HG03135 (cell line): ENCODE data around the gene TOMM34.

Experiments used
- ATAC-seq: cut with Tn5 transposase; IDR thresholded peaks from one replicate; pipeline ENCODE4 v1.9.1; 2021; ENCODE audit warnings: mild to moderate bottlenecking, moderate library complexity; ENCODE audit not compliant: unreplicated experiment

The TOMM34 gene

DNA sequence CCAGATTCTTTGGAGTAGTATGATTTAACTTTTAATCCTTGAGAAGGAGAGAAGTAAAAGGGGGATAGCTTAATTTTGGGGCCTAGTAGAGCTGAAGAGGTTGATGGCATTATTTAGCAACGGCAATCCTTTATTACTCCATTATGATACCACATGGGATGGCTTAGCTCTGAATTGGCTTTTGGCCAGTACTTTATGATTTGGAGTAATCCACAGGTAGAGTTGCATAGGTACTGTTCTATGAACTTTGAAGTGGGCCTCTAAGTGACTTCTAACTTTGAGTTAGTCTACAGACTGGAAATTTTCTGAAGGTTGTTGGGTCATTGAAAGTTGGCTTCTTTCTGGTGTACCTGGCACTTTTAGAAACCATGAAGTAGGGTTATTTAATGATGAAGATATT, 63.1 kb downstream of the TOMM34 start:
- ATAC-seq: no peak

DNA sequence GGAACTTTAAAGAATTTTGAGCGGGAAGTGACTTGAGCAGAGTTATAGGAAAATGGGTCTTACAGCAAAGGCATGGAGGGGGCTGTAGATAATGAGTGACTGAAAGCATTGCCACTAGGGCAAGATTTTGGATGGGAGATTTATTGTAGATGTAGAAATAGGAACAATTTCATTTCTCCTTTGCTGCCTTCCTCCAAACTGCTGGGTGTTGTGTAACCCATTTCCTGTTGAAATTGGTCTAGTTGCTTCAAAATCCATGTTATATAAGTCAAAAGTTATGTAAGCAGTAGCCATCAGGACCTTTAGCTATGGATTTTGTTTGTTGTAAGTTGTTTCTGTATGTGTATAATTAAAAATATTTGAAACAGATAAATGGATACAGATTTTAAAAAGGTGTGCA, 63.6 kb downstream of the TOMM34 start:
- no peak for ATAC-seq

DNA sequence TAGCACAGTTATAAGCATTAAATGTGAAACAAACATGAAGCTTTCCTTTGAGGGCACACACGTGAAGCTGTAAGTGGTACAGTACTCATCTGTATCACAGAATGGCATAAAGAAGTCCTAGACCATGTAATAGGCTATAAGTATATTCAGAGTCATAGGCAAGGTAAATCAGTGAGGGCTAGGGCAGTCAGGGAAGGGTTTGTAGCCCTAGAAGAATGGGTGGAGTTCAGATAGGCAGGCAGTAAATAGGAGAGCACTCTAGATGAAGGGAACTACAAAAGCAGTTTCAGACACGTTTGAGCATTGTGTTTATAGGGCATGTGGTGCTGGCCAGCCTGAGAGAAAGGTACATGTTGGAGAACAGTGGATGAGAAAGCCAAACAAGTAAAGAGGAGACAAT, 65.2 kb downstream of the TOMM34 start:
- no peak for ATAC-seq
